HepG2 (cell line): ENCODE results near the gene TRDN. TPM values are rescaled to one million over a fixed set of nuclear protein-coding genes. Genes with fewer than 3 reads are reported as not detected.
A peak's percentile ranks its signal among the peaks of the same experiment; 100 is the strongest.

Experiments used
- ATAC-seq: fragments of 200-7000 bp; cut with Tn5 transposase; 3 replicates; pipeline ENCODE4 v1.9.1; 2020; ENCODE audit warnings: mild to moderate bottlenecking, moderate library complexity
- BruUV-seq: library from RNA; stranded (reverse); fragments of 400-500 nt; replicated peaks from 2 replicates; lab custom pipeline; 2021; lab: Mats Ljungman, UMichigan
- CTCF ChIA-PET: fragments of 300-600 bp; formaldehyde crosslinking; extraction: SDS; loops from one replicate; lab custom pipeline; 2021; ENCODE audit warnings: low total read pairs, inconsistent platforms, low intra/inter-chr PET ratio; lab: Yijun Ruan, JAX
- POLR2A ChIA-PET: fragments of 350-600 bp; sonication (Branson Sonifier 250); formaldehyde crosslinking; loops from one replicate; lab custom pipeline; 2020; ENCODE audit warnings: antibody characterized with exemption, inconsistent platforms; lab: Yijun Ruan, JAX
- DNase-seq: peaks from one replicate; pipeline ENCODE4 v3.0.0-alpha.2; 2015; ENCODE audit warnings: low spot score
- FAIRE-seq: peaks from 3 replicates; lab custom pipeline; 2011; peaks lifted over from hg19 to GRCh38; lab: Jason Lieb, UNC
- H2AFZ ChIP-seq: one replicate; pipeline ENCODE4 v1.6.1; 2011; ENCODE audit warnings: low read length, inconsistent platforms
- H3K27ac ChIP-seq: fragments of 300-600 bp; 3 replicates; pipeline ENCODE4 v1.8.0; 2011; ENCODE audit warnings: mixed run types, mild to moderate bottlenecking, mixed read lengths, low read length, inconsistent platforms; ENCODE audit not compliant: insufficient read depth; ENCODE audit errors: extremely low read length
- H3K27me3 ChIP-seq, 2 experiments: fragments of 200-600 bp in 1 of 2; 2 replicates in 1 of 2; 3 replicates in 1 of 2; pipeline versions ENCODE4 v1.6.0 to v1.8.0; 2011; ENCODE audit warnings: low read length in 2 of 2, mild to moderate bottlenecking in 2 of 2, moderate library complexity in 2 of 2, inconsistent platforms in 1 of 2; ENCODE audit not compliant: insufficient read depth in 2 of 2, control insufficient read depth in 1 of 2
- H3K36me3 ChIP-seq, 2 experiments: fragments of 200-600 bp in 1 of 2; replicated peaks in 1 of 2; 2 replicates in 1 of 2; 3 replicates in 1 of 2; pipeline versions ENCODE4 v1.5.1 to v1.8.0; 2011; ENCODE audit warnings: low read length in 2 of 2, inconsistent platforms in 1 of 2; ENCODE audit not compliant: insufficient read depth in 2 of 2, control insufficient read depth in 1 of 2
- H3K4me1 ChIP-seq: 2 replicates; pipeline ENCODE4 v1.5.1; 2012; ENCODE audit warnings: low read length, inconsistent platforms; ENCODE audit not compliant: insufficient read depth
- H3K4me2 ChIP-seq: 2 replicates; pipeline ENCODE4 v1.6.0; 2011; ENCODE audit warnings: low read depth, low read length, inconsistent platforms
- H3K4me3 ChIP-seq, 3 experiments: fragments of 200-600 bp in 1 of 3; sonication (generic), shearing (Covaris generic) in 1 of 3; replicated peaks in 1 of 3; 2 replicates each; pipeline ENCODE4 v1.5.1; 2011 to 2016; ENCODE audit warnings: low read length in 3 of 3, inconsistent platforms in 2 of 3, low read depth in 2 of 3, mild to moderate bottlenecking in 2 of 3, control low read depth in 1 of 3, mixed read lengths in 1 of 3; ENCODE audit not compliant: insufficient read depth in 1 of 3
- H3K79me2 ChIP-seq: one replicate; pipeline ENCODE4 v1.6.1; 2011; ENCODE audit warnings: low read length, inconsistent platforms; ENCODE audit not compliant: insufficient read depth
- H3K9ac ChIP-seq: 2 replicates; pipeline ENCODE4 v1.6.0; 2011; ENCODE audit warnings: mild to moderate bottlenecking, low read depth, low read length, inconsistent platforms; ENCODE audit not compliant: insufficient read depth
- H3K9me3 ChIP-seq: 2 replicates; pipeline ENCODE4 v1.5.1; 2012; ENCODE audit warnings: mild to moderate bottlenecking, low read length
- H4K20me1 ChIP-seq: 2 replicates; pipeline ENCODE4 v1.6.0; 2011; ENCODE audit warnings: inconsistent platforms, mild to moderate bottlenecking, low read length, moderate library complexity; ENCODE audit not compliant: insufficient read depth
- AKNA ChIP-seq: sonication (generic); formaldehyde crosslinking; IDR thresholded peaks from 2 replicates; pipeline ENCODE4 v1.4.0; 2020; ENCODE audit warnings: missing genetic modification reagents, borderline replicate concordance
- CHD4 ChIP-seq: fragments of 200-600 bp; sonication (generic); IDR thresholded peaks from 2 replicates; pipeline ENCODE4 v1.7.0; 2017; ENCODE audit warnings: mild to moderate bottlenecking, low read length, borderline replicate concordance
- DNMT3B ChIP-seq: conservative IDR thresholded peaks from 2 replicates; pipeline ENCODE4 v1.6.1; 2016; ENCODE audit warnings: missing biosample characterization, control low read depth
- EP300 ChIP-seq, 3 experiments: sonication (generic) in 1 of 3; formaldehyde crosslinking in 1 of 3; IDR thresholded peaks; 2 replicates each; pipeline versions ENCODE4 v1.5.1 to v1.6.1; 2011 to 2020; ENCODE audit warnings: low read depth in 2 of 3, low read length in 2 of 3, borderline replicate concordance in 1 of 3, improper control_type of control experiment in 1 of 3, mild to moderate bottlenecking in 1 of 3, missing genetic modification reagents in 1 of 3, moderate library complexity in 1 of 3
- HMGXB3 ChIP-seq: sonication (generic); formaldehyde crosslinking; IDR thresholded peaks from 2 replicates; pipeline ENCODE4 v1.4.0; 2020; ENCODE audit warnings: missing genetic modification reagents, borderline replicate concordance
- MAFF ChIP-seq: IDR thresholded peaks from 2 replicates; pipeline ENCODE4 v1.6.1; 2011; ENCODE audit warnings: low read depth, low read length, improper control_type of control experiment
- MAFK ChIP-seq, 2 experiments: IDR thresholded peaks in 1 of 2; conservative IDR thresholded peaks in 1 of 2; 2 replicates each; pipeline ENCODE4 v1.6.1; 2011; ENCODE audit warnings: improper control_type of control experiment in 2 of 2, low read length in 2 of 2
- MTF1 ChIP-seq: sonication (generic); formaldehyde crosslinking; IDR thresholded peaks from 2 replicates; pipeline ENCODE4 v1.5.0; 2020; ENCODE audit warnings: missing genetic modification reagents
- ZFP36L2 ChIP-seq: sonication (generic); formaldehyde crosslinking; IDR thresholded peaks from 2 replicates; pipeline ENCODE4 v1.4.0; 2020; ENCODE audit warnings: missing genetic modification reagents
- ZNF180 ChIP-seq: sonication (generic); formaldehyde crosslinking; IDR thresholded peaks from 2 replicates; pipeline ENCODE4 v1.4.0; 2020; ENCODE audit warnings: low read depth, missing genetic modification reagents, borderline replicate concordance
- ZNF678 ChIP-seq: sonication (generic); formaldehyde crosslinking; IDR thresholded peaks from 2 replicates; pipeline ENCODE4 v1.4.0; 2020; ENCODE audit warnings: mild to moderate bottlenecking, missing genetic modification reagents
- ZNF850 ChIP-seq: sonication (generic); formaldehyde crosslinking; conservative IDR thresholded peaks from 2 replicates; pipeline ENCODE4 v1.9.0; 2021; ENCODE audit warnings: mild to moderate bottlenecking, missing genetic modification reagents
- WGBS: methylation state at CpG from one replicate; pipeline ENCODE4 v1.1.6; 2017; ENCODE audit warnings: low lambda C conversion rate; 5-methylcytosine and 5-hydroxymethylcytosine counted together
- in situ Hi-C: cut with HindIII; loops from 2 replicates; pipeline ENCODE4 v1.10.0; 2017; ENCODE audit warnings: low pct_unique_long_range_greater_than_20kb; ENCODE audit not compliant: extremely low pct_ligation_motif_present
- intact Hi-C: fragments of 100-400 bp; cut with micrococcal nuclease; formaldehyde crosslinking; loops from one replicate; pipeline ENCODE4 v1.10.0; 2022; ENCODE audit not compliant: unreplicated experiment
- polyA plus RNA-seq, 8 experiments: library from polyadenylated mRNA; depleted of rRNA in 3 of 8; stranded (reverse) in 7 of 8; unstranded in 1 of 8; fragments of >200 nt; fragmentation: Illumina TruSeq in 4 of 8; extraction: Trizol in 4 of 8; gene quantifications; 2 replicates each; pipeline versions ENCODE4 v1.2.1 to v1.2.3, GENCODE V29; 2011 to 2016; ENCODE audit warnings: low read depth in 4 of 8, missing spikeins in 1 of 8, mixed read lengths in 1 of 8; ENCODE audit not compliant: insufficient read depth in 1 of 8
- total RNA-seq, 5 experiments: library from RNA; depleted of rRNA; stranded (reverse); fragments of >200 nt; fragmentation: Illumina TruSeq; extraction: Trizol; gene quantifications; 2 replicates each; pipeline ENCODE4 v1.2.3, GENCODE V29; 2016; ENCODE audit warnings: low read depth in 1 of 5
- TF ChIP-seq, protein P1 (sequence below): sonication (generic); formaldehyde crosslinking; IDR thresholded peaks from 2 replicates; pipeline ENCODE4 v1.5.1; 2020; ENCODE audit warnings: missing genetic modification reagents, mild to moderate bottlenecking, borderline replicate concordance

TRDN gene
- total and polyA plus RNA-seq, 2 of the 13 experiments (the other 11 are each of a cell fraction or from before 2014, with no cell fraction given) = not detected

DNA sequence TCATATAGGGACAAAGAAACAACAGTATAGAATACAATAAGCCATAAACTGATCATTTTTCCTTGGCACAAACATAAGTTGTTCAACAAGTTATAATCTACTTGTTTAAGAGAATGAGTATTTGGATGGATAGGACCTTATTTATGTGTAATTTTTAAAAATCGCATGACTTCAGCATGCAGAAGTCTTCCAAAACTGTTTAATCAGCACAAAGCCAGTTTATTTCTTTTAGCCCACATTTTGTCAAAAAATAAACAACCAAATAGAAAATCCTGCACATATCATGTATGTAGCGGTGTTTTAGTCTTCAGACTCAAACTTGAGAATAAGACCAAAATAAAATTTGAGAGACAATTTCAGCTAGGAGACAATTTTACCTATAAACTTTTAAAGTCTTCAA is 304.7 kb downstream of the TRDN start:
- WGBS = 3% methylated on average over 2 of the region's 2 CpGs
- ATAC-seq (no peak), FAIRE-seq (no peak)

More for the DNA sequence above, 304.7 kb downstream of the TRDN start:
- in situ Hi-C loops (no loop called here), intact Hi-C loops (no loop called here)
- H3K9ac ChIP-seq = no peak overlapping the region
- H4K20me1 ChIP-seq = no peaks in the 10 kb centered on the region
- CTCF ChIA-PET = no interaction called here
- H3K27me3 ChIP-seq = no peaks in the 10 kb centered on the region
- no peak overlapping the region for H3K27ac ChIP-seq
- BruUV-seq = no TSS peak
- no peak overlapping the region for H3K4me2 ChIP-seq
- TF ChIP-seq ZNF678 (CRISPR knock-in tag) (no peak), DNMT3B (CRISPR knock-in tag) (no peak), MTF1 (no peak), MAFF (peak; percentile 49), EP300 (IDR thresholded peaks at IDR 0.05; ENCODE audit: low read depth in 2 of 2, low read length in 2 of 2) (no peak), EP300 (CRISPR knock-in tag; IDR thresholded peaks at IDR 0.05; ENCODE audit: borderline replicate concordance) (no peak), ZNF850 (no peak), ZNF180 (CRISPR knock-in tag) (no peak), HMGXB3 (CRISPR knock-in tag) (no peak), MAFK (conservative IDR thresholded peaks at IDR 0.05 in 1 of 2, IDR thresholded peaks at IDR 0.05 in 1 of 2; ENCODE audit: low read length in 2 of 2) (peak; percentile 70 to 72), CHD4 (no peak), AKNA (CRISPR knock-in tag) (no peak), ZFP36L2 (CRISPR knock-in tag) (no peak)
- TF ChIP-seq, protein P1, sequence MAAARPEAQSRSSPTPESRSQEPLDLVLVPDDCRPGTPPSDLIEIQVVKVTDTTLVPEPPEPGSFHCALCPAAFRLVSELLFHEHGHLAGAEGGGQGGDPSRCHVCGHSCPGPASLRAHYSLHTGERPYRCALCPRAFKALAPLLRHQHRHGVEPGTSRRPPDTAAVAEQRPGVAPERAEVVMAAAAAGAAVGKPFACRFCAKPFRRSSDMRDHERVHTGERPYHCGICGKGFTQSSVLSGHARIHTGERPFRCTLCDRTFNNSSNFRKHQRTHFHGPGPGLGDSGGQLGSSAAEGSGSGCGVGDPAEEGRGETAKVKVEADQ (CRISPR knock-in tag) = no peak
- POLR2A ChIA-PET = no interaction called here
- H3K79me2 ChIP-seq = no peaks in the 10 kb centered on the region
- no peaks in the 10 kb centered on the region for H3K9me3 ChIP-seq
- DNase-seq = no peak
- H3K4me3 ChIP-seq = no peak overlapping the region
- no peak overlapping the region for H2AFZ ChIP-seq
- H3K4me1 ChIP-seq = no peaks in the 10 kb centered on the region
- no peaks in the 10 kb centered on the region for H3K36me3 ChIP-seq
